ENCODE measurements around the gene KDM6B. TPM values are rescaled to one million over a fixed set of nuclear protein-coding genes. Genes with fewer than 3 reads are reported as not detected.

The KDM6B gene
- total and polyA plus RNA-seq, 9 donors = 5.4 to 20.1 (median 15.4) TPM

GRCh38 chr17:7820231-7820630 is 13.8 kb upstream of the KDM6B start:
- Histone ChIP-seq H3K4me3 (ENCODE audit: low read length) (no peak overlapping the region), H3K27me3 (ENCODE audit: control insufficient read depth, insufficient read depth, low read length) (no peaks in the 10 kb centered on the region), H3K36me3 (ENCODE audit: control insufficient read depth, insufficient read depth, low read length) (peaks cover 2% of the 10 kb centered on the region), H3K27ac (ENCODE audit: low read length) (no peak overlapping the region), H3K9me3 (replicated peaks; ENCODE audit: control insufficient read depth, low read depth, low read length) (no peaks in the 10 kb centered on the region), H3K4me1 (ENCODE audit: control insufficient read depth, insufficient read depth, low read length) (peaks cover 8% of the 10 kb centered on the region)
- WGBS (ENCODE audit: insufficient coverage) = 78% methylated on average over 5 of the region's 5 CpGs
- DNase-seq = no peak

GRCh38 chr17:7822126-7822525 is 11.9 kb upstream of the KDM6B start:
- Histone ChIP-seq H3K4me3 (ENCODE audit: low read length) (no peak overlapping the region), H3K27me3 (ENCODE audit: control insufficient read depth, insufficient read depth, low read length) (no peaks in the 10 kb centered on the region), H3K27ac (ENCODE audit: low read length) (no peak overlapping the region), H3K4me1 (ENCODE audit: control insufficient read depth, insufficient read depth, low read length) (peaks cover 12% of the 10 kb centered on the region), H3K36me3 (ENCODE audit: control insufficient read depth, insufficient read depth, low read length) (peaks cover 2% of the 10 kb centered on the region), H3K9me3 (replicated peaks; ENCODE audit: control insufficient read depth, low read depth, low read length) (no peaks in the 10 kb centered on the region)
- no peak for DNase-seq
- WGBS (ENCODE audit: insufficient coverage) = 68% methylated on average over 8 of the region's 14 CpGs

GRCh38 chr17:7823581-7824001 is 10.4 kb upstream of the KDM6B start:
- DNase-seq = no peak
- WGBS (ENCODE audit: insufficient coverage) = 82% methylated on average over 20 of the region's 20 CpGs
- H3K4me1 ChIP-seq (ENCODE audit: control insufficient read depth, insufficient read depth, low read length) = peaks cover 12% of the 10 kb centered on the region

GRCh38 chr17:7824021-7824924 is 9.7 kb upstream of the KDM6B start:
- Histone ChIP-seq H3K27ac (ENCODE audit: low read length) (no peak overlapping the region), H3K27me3 (ENCODE audit: control insufficient read depth, insufficient read depth, low read length) (peaks cover 2% of the 10 kb centered on the region), H3K36me3 (ENCODE audit: control insufficient read depth, insufficient read depth, low read length) (peaks cover 2% of the 10 kb centered on the region), H3K9me3 (replicated peaks; ENCODE audit: control insufficient read depth, low read depth, low read length) (no peaks in the 10 kb centered on the region), H3K4me1 (ENCODE audit: control insufficient read depth, insufficient read depth, low read length) (peaks cover 12% of the 10 kb centered on the region), H3K4me3 (ENCODE audit: low read length) (no peak overlapping the region)
- DNase-seq = peak; percentile 24
- 66% methylated on average over 9 of the region's 9 CpGs for WGBS (ENCODE audit: insufficient coverage)

More at GRCh38 chr17:7823581-7824001, 10.4 kb upstream of the KDM6B start:
- Histone ChIP-seq H3K36me3 (ENCODE audit: control insufficient read depth, insufficient read depth, low read length) (peaks cover 2% of the 10 kb centered on the region), H3K27me3 (ENCODE audit: control insufficient read depth, insufficient read depth, low read length) (peaks cover 2% of the 10 kb centered on the region), H3K27ac (ENCODE audit: low read length) (no peak overlapping the region), H3K4me3 (ENCODE audit: low read length) (no peak overlapping the region), H3K9me3 (replicated peaks; ENCODE audit: control insufficient read depth, low read depth, low read length) (no peaks in the 10 kb centered on the region)

- H3K4me3 ChIP-seq (ENCODE audit: low read length) = no peak overlapping the region
- H3K36me3 ChIP-seq (ENCODE audit: control insufficient read depth, insufficient read depth, low read length) = peaks cover 2% of the 10 kb centered on the region
- H3K27me3 ChIP-seq (ENCODE audit: control insufficient read depth, insufficient read depth, low read length) = peaks cover 2% of the 10 kb centered on the region
- WGBS (ENCODE audit: insufficient coverage) = 44% methylated on average over 7 of the region's 12 CpGs
- H3K9me3 ChIP-seq (replicated peaks; ENCODE audit: control insufficient read depth, low read depth, low read length) = no peaks in the 10 kb centered on the region
- peaks cover 12% of the 10 kb centered on the region for H3K4me1 ChIP-seq (ENCODE audit: control insufficient read depth, insufficient read depth, low read length)
- no peak overlapping the region for H3K27ac ChIP-seq (ENCODE audit: low read length)
- DNase-seq = peak; percentile 38
Observed at GRCh38 chr17:7825206-7825990, 8.6 kb upstream of the KDM6B start.

GRCh38 chr17:7830616-7831015 is 3.4 kb upstream of the KDM6B start:
- no peak for DNase-seq
- Histone ChIP-seq H3K4me1 (ENCODE audit: control insufficient read depth, insufficient read depth, low read length) (peaks cover 26% of the 10 kb centered on the region), H3K27me3 (ENCODE audit: control insufficient read depth, insufficient read depth, low read length) (peaks cover 8% of the 10 kb centered on the region), H3K9me3 (replicated peaks; ENCODE audit: control insufficient read depth, low read depth, low read length) (no peaks in the 10 kb centered on the region), H3K36me3 (ENCODE audit: control insufficient read depth, insufficient read depth, low read length) (no peaks in the 10 kb centered on the region), H3K27ac (ENCODE audit: low read length) (no peak overlapping the region), H3K4me3 (ENCODE audit: low read length) (no peak overlapping the region)
- WGBS (ENCODE audit: insufficient coverage) = 88% methylated on average over 5 of the region's 8 CpGs

- peaks cover 29% of the 10 kb centered on the region for H3K4me1 ChIP-seq (ENCODE audit: control insufficient read depth, insufficient read depth, low read length)
- WGBS (ENCODE audit: insufficient coverage) = no CpG with 5 or more reads among the region's 7 CpGs
- H3K27me3 ChIP-seq (ENCODE audit: control insufficient read depth, insufficient read depth, low read length) = peaks cover 8% of the 10 kb centered on the region
- no peak overlapping the region for H3K27ac ChIP-seq (ENCODE audit: low read length)
- DNase-seq = no peak
- no peak overlapping the region for H3K4me3 ChIP-seq (ENCODE audit: low read length)
- H3K36me3 ChIP-seq (ENCODE audit: control insufficient read depth, insufficient read depth, low read length) = no peaks in the 10 kb centered on the region
- no peaks in the 10 kb centered on the region for H3K9me3 ChIP-seq (replicated peaks; ENCODE audit: control insufficient read depth, low read depth, low read length)
Observed at GRCh38 chr17:7831233-7831632, 2.8 kb upstream of the KDM6B start.

GRCh38 chr17:7832431-7832830 is 1.6 kb upstream of the KDM6B start:
- Histone ChIP-seq H3K4me3 (ENCODE audit: low read length) (no peak overlapping the region), H3K27me3 (ENCODE audit: control insufficient read depth, insufficient read depth, low read length) (peaks cover 8% of the 10 kb centered on the region), H3K9me3 (replicated peaks; ENCODE audit: control insufficient read depth, low read depth, low read length) (no peaks in the 10 kb centered on the region), H3K36me3 (ENCODE audit: control insufficient read depth, insufficient read depth, low read length) (no peaks in the 10 kb centered on the region), H3K27ac (ENCODE audit: low read length) (no peak overlapping the region), H3K4me1 (ENCODE audit: control insufficient read depth, insufficient read depth, low read length) (peaks cover 40% of the 10 kb centered on the region)
- DNase-seq = no peak
- 50% methylated on average over 4 of the region's 10 CpGs for WGBS (ENCODE audit: insufficient coverage)

- H3K27ac ChIP-seq (ENCODE audit: low read length) = no peak overlapping the region
- no peaks in the 10 kb centered on the region for H3K9me3 ChIP-seq (replicated peaks; ENCODE audit: control insufficient read depth, low read depth, low read length)
- H3K4me3 ChIP-seq (ENCODE audit: low read length) = peak overlapping the region; percentile 83
- 21% methylated on average over 16 of the region's 19 CpGs for WGBS (ENCODE audit: insufficient coverage)
- peaks cover 46% of the 10 kb centered on the region for H3K4me1 ChIP-seq (ENCODE audit: control insufficient read depth, insufficient read depth, low read length)
- peak; percentile 14 for DNase-seq
- H3K36me3 ChIP-seq (ENCODE audit: control insufficient read depth, insufficient read depth, low read length) = no peaks in the 10 kb centered on the region
- peaks cover 6% of the 10 kb centered on the region for H3K27me3 ChIP-seq (ENCODE audit: control insufficient read depth, insufficient read depth, low read length)
Observed at GRCh38 chr17:7833011-7833794, 814 bp upstream of the KDM6B start.

All from muscle of leg (tissue), 11 donors.